GM12878 (cell line): ENCODE measurements around the gene FOXD1.

Source experiments
- ETV6 ChIP-seq, 2 experiments: fragments of 450-650 bp in 1 of 2; IDR thresholded peaks in 1 of 2; conservative IDR thresholded peaks in 1 of 2; 2 replicates each; pipeline ENCODE4 v1.6.1; 2014; ENCODE audit warnings: antibody characterized with exemption in 1 of 2, borderline replicate concordance in 1 of 2, low read depth in 1 of 2, mild to moderate bottlenecking in 1 of 2, moderate library complexity in 1 of 2
- POU2F2 ChIP-seq: IDR thresholded peaks from 3 replicates; pipeline ENCODE4 v1.6.1; 2011; ENCODE audit warnings: low read depth, mild to moderate bottlenecking, low read length, borderline replicate concordance
- SP1 ChIP-seq: IDR thresholded peaks from one replicate; pipeline ENCODE4 v1.6.1; 2011; ENCODE audit warnings: low read depth, low read length
- ZBED1 ChIP-seq: IDR thresholded peaks from 2 replicates; pipeline ENCODE4 v1.6.1; 2016; ENCODE audit warnings: borderline replicate concordance
- ZZZ3 ChIP-seq: IDR thresholded peaks from 2 replicates; pipeline ENCODE4 v1.6.1; 2011; ENCODE audit warnings: low read depth; ENCODE audit not compliant: control insufficient read depth, insufficient read length
- TF ChIP-seq, protein P1 (sequence below), 3 experiments: IDR thresholded peaks in 2 of 3; conservative IDR thresholded peaks in 1 of 3; 2 replicates each; pipeline ENCODE4 v1.5.1; 2011; ENCODE audit warnings: low read depth in 3 of 3, low read length in 3 of 3, mild to moderate bottlenecking in 3 of 3, control low read depth in 2 of 3, moderate library complexity in 2 of 3, inconsistent platforms in 1 of 3, mixed read lengths in 1 of 3; ENCODE audit not compliant: control insufficient read depth in 2 of 3, insufficient read depth in 1 of 3; ENCODE audit errors: extremely low read depth in 1 of 3
- TF ChIP-seq, protein P2 (sequence below): IDR thresholded peaks from 2 replicates; pipeline ENCODE4 v1.6.1; 2012; ENCODE audit warnings: low read length, inconsistent platforms

DNA sequence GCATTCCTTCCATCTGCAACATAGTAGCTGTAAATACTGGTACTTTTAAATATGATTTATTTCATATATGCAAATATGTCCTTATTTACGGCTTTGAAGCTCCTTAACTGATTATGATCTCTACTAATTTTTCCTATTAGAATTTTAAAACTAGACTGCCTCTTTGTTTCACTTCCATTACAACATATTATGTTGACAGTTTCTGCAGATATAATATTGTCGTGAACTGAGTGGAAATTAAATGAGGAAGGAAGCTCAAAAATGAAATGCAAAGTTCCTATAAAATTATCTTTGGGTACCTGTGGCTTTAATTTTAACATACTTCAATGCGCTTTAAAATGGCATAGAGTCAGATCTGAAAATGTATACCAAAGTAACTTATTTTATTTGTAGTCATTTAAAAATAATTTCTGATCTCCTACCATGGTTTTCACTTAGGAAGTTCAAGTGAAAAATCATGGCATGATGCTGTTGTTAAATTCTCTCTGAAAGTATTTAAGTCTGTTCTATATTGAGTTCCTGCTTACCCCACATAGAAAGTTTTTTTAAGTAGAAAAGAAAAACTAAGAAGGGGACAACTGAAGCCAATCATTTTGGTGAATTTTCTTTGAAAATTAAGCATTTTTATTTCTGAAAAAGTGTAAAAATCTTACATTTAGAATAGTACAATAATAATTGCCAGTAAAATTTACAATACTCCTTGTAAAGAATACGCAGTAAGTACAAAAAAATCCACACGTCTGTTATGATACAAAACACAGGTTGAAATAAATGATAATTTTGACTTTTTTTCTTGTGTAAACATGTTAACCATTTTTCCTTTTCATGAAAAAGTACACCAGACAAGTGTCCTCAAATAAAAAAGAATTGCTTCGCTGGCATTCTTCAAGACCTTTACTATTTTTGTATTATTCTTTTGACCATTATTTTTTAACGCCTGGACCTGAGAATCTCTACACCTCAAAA, 2.6 kb downstream of the FOXD1 start:
- TF ChIP-seq POU2F2 (no peak), ETV6 (conservative IDR thresholded peaks at IDR 0.05 in 1 of 2, IDR thresholded peaks at IDR 0.05 in 1 of 2; ENCODE audit: borderline replicate concordance in 1 of 2, low read depth in 1 of 2) (no peak), ZZZ3 (no peak), ZBED1 (no peak), SP1 (no peak)
- TF ChIP-seq, protein P1, sequence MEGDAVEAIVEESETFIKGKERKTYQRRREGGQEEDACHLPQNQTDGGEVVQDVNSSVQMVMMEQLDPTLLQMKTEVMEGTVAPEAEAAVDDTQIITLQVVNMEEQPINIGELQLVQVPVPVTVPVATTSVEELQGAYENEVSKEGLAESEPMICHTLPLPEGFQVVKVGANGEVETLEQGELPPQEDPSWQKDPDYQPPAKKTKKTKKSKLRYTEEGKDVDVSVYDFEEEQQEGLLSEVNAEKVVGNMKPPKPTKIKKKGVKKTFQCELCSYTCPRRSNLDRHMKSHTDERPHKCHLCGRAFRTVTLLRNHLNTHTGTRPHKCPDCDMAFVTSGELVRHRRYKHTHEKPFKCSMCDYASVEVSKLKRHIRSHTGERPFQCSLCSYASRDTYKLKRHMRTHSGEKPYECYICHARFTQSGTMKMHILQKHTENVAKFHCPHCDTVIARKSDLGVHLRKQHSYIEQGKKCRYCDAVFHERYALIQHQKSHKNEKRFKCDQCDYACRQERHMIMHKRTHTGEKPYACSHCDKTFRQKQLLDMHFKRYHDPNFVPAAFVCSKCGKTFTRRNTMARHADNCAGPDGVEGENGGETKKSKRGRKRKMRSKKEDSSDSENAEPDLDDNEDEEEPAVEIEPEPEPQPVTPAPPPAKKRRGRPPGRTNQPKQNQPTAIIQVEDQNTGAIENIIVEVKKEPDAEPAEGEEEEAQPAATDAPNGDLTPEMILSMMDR (IDR thresholded peaks at IDR 0.05 in 2 of 3, conservative IDR thresholded peaks at IDR 0.05 in 1 of 3; ENCODE audit: control insufficient read depth in 2 of 3, extremely low read depth in 1 of 3, insufficient read depth in 1 of 3, low read depth in 3 of 3, low read length in 3 of 3), result no peak
- TF ChIP-seq, protein P2, sequence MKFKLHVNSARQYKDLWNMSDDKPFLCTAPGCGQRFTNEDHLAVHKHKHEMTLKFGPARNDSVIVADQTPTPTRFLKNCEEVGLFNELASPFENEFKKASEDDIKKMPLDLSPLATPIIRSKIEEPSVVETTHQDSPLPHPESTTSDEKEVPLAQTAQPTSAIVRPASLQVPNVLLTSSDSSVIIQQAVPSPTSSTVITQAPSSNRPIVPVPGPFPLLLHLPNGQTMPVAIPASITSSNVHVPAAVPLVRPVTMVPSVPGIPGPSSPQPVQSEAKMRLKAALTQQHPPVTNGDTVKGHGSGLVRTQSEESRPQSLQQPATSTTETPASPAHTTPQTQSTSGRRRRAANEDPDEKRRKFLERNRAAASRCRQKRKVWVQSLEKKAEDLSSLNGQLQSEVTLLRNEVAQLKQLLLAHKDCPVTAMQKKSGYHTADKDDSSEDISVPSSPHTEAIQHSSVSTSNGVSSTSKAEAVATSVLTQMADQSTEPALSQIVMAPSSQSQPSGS, result no peak
